GM18508 (cell line): Measurements from ENCODE around the gene RPTOR.
"Not testable (repeated sequence)": the region's sequence is repeated elsewhere in the genome, so short reads cannot be mapped to it uniquely, and the experiment has no call there.

Experiments
- ATAC-seq: cut with Tn5 transposase; IDR thresholded peaks from one replicate; pipeline ENCODE4 v1.9.1; 2021; ENCODE audit warnings: moderate number of reproducible peaks; ENCODE audit not compliant: insufficient read depth, unreplicated experiment

The RPTOR gene

GRCh38 chr17:80751946-80752581, 207.4 kb downstream of the RPTOR start:
- ATAC-seq, result no peak

DNA sequence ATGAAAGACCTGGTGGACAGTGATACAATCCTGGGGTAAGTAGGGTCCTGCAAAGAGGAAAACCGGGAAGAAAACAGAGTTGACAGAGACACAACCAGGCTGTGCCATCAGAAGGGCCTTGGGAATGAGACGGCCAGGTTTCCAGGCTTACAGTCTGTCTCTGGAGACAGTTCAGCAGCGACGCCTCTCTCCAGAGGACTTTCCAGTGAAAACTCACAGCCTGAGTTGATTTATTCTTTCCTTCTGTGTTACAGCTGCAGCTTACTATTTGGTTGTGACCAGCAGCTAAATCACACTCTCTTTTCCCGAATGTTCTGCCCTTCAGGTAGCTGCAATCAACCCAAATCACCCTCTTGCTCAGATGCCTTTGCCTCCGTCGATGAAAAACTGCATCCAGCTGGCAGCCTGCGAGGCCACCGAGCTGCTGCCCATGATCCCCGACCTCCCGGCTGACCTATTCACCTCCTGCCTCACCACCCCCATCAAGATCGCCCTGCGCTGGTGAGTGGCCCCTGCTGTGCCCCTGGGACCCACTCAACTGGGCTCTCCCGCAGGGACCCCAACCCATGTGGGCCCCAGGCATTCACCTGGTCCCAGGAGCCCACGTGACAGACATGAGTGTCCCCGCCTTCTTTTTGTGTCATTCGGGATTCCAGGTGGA, 209.2 kb downstream of the RPTOR start:
- no peak for ATAC-seq

GRCh38 chr17:80754846-80755245, 210.2 kb downstream of the RPTOR start:
- no peak for ATAC-seq

GRCh38 chr17:80755650-80756405, 211.2 kb downstream of the RPTOR start:
- no peak for ATAC-seq

DNA sequence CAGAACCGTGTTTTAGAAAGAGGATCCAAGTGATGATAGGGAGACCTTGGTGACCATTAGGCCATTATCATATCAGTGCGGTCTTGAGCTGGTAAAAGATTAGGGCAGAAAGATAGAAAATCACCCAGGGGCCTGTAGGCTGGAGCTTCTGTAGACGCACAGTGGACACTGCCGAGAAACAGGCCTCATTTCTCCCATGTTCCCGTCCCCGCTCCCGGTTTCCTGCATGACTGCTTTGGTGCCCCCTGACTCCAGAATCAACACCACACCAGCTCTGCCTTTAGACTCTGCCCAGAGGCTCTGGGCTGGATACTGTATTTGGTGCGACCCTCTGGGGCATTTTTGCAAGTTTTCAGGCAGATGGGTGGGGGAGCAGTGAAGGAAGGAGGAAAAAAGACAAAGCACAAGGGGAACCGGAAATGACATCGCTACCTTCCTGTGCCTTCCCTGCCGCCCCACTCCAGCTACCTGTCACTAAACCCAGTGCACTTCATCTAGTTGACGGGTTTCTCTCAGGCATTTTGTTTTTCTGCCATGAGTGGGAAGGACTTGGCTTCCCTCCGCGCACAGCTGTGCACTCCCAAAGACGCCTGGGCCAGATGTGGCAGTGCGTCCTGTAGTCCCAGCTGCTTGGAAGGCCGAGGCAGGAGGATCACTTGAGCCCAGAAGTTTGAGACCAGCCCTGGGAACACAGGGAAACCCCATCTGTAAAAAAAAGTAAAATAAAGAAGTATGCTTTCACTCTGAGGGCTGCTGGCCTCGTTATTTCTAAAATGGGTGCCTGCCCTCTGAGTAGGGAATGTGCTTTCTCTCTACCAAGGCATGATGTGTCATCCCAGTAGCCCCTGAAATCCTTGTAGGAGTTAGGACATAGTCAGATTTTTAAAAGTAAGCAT, 214.1 kb downstream of the RPTOR start:
- no peak for ATAC-seq

DNA sequence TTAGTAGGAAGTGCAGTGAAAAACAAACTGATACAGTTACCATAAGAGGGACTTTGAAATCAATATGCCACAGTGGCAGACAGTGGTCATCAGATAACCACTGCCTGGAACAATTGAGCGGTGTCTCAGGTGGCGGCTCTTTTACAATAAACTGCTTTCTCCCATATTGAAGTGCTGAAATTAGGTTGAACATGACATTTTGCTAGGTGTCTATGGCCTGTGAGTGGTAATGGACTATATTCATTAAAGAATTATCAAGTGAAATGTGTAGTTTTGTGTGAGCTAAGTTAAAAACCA, 214.7 kb downstream of the RPTOR start:
- no peak for ATAC-seq

DNA sequence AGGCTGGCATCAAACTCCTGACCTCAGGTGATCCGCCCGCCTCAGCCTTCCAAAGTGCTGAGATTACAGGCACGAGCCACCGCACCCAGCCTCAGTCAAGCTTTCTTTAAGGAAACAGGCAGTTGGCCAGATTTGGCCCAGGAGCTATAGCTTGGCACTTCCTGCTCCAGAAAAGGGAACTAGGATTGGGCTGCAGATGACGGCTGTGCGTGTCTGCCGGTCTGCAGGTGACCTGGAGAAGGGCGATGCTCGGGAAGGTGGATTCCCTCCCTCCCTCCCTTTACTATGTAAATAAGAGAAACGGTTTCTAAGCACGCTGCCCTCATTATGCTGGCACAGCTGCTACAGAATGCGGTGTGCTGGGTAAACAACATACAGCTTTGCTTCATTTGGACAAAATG, 215.9 kb downstream of the RPTOR start:
- no peak for ATAC-seq

DNA sequence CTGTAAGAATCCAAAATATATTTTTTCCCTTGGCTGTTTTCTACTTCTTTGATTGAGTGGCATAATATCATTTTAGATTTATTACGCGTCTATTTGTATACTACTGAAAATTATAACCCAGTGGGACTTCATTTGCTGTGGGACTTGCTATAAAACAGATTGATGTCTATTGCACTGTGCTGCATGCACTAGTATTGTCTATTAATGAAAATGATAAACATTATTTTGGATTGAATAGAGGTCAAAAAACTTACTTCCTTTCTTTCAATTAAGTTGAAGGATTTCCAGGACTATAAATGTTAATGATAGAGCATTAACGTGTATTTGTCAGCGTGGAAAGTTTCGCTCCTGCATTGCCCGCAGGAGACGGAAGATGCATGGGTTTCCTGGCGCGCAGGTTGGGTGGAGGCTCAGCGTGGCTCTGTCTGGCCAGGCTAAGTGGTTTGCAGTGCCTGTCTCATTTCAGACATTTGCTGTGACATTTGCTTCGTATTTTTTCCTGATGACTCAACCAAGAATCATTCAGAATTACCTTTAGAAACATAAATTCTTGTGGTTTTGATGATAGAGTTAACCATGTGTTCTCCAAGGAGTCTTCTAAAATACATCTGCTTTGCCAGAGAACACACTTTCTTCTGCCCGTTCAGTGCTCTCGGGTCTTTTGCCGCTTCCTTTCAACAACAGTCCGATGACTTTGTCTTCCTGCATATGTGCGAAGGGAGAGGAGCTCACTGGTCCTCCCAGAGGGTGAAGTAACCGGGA, 216.7 kb downstream of the RPTOR start:
- ATAC-seq, result no peak

DNA sequence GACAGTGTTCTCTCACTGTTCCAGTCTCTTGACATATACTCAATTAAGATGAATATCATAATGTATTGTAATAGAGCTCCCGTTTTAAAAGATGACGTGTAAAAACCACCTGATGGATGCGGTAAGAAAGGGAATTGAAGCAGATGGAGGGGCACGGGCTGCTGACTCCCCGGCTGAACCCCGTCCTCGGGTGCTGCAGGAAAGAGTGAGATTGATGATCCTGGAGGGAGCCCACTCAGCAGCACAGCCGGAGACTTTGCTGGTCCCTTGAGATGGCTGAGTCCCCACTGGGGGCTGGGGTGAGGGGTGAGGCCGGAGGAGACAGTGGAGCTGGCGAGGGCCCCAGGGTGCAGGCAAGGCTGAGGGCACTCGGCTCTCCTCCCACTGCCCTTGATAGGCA, 217.4 kb downstream of the RPTOR start:
- ATAC-seq, result no peak

GRCh38 chr17:80763293-80763867, 218.7 kb downstream of the RPTOR start:
- ATAC-seq, result no peak

GRCh38 chr17:80764627-80765145, 220.0 kb downstream of the RPTOR start:
- ATAC-seq, result not testable (repeated sequence)

DNA sequence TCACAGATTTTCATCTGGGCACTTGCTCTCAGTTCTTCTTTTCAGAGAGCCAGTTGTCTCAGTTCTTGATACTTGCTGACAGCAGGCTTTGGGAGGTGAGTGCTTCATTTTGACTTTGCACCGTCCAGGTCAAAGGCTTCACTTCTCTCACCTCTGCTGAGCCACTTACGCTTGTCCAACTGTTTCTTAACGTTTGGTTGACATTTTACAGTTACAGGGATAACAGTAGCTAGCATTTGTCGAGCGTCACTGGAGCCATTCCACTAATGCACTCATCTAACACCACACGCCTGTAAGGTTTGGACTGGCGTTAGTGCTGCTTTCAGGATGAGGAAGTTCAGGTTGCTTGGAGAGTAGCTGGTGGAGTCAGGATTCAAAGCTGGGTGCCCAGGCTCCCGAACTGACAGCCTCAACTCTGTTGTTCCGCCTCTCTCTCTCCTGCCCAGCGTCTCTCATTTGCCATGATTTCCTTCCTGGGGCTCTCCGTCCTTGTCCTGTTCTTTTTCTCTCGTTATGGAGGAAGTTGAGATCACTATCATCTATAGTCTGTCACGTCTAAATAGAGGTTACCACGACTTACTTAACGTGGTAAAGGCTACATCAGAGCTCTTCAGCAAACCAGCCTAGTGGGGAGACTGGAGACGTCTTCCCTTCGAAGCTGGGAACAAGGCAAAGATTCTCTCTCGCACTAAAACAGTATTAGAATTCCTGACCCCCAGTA, 220.8 kb downstream of the RPTOR start:
- ATAC-seq, result no peak

GRCh38 chr17:80766290-80766855, 221.7 kb downstream of the RPTOR start:
- ATAC-seq, result no peak

DNA sequence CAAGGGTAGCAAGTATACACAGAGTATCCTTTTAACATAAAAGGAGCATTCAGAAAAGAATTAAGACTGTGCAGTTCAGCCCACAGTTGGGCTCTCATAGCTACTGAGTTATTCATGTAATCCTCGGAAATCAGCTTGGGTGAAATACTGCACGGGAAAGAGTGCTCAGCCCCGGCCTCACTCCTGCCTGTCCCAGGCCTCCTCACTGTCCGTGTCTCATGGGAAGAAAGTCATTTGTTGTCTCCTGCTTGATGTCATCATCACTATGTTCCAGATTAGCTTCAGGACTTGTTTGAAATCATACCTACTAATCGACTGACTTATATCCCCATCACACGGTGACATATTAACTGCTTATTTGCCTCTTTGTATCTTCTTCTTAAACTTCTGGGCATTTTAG, 223.8 kb downstream of the RPTOR start:
- ATAC-seq, result no peak

DNA sequence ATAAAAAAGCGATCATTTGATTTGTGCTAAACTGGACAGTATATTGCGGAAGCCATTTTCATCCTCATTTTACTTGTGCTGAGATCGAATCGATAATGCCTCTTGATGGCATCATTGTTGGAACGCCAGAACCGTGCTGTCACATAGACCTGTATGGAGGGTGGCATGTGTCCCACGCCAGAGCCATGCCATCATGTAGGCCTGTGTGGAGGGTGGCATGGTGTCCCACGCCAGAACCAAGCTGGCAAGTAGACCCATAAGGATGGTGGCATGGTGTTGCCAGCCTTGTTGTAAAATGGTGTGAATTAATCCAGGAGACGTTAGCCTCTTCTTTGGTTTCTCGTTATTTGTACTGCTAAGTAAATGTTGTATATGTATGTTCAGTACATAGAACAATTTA, 224.3 kb downstream of the RPTOR start:
- no peak for ATAC-seq

- no peak for ATAC-seq
These were observed 224.9 kb downstream of the RPTOR start for GRCh38 chr17:80769516-80769915.

- no peak for ATAC-seq
These were observed 225.4 kb downstream of the RPTOR start for GRCh38 chr17:80769936-80770625.
